ENCODE measurements around the gene PTPRJ.

Gene PTPRJ

DNA sequence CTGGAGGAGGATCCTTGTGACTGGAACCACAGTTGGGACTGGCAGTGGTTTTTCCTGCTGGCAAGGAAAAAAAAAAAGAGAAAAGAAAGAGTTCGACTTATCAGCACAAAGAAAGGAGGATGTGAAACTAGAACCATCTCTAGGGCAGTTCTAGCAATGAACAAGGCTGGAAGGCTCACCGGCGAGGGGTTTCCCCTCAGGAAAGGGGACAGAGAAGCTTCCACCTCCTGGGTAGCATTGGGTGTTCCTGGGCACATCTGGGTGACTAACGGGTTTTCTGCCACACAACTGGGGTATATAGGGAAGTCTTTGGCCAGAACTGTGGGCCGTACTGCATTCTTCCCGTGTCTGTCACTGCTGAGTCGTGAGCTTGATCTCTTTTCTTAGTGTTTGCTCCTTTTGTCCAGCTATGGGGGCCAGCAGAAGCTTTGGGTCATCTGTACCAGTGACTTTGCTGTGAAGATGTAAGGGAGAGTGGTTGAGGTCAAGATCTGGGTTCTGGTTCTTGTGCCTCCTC, 126.9 kb downstream of the PTPRJ start:
- Histone ChIP-seq H3K27ac (ENCODE audit: poor library complexity, severe bottlenecking) (no peak overlapping the region), H3K4me1 (ENCODE audit: insufficient read depth, poor library complexity, severe bottlenecking) (no peaks in the 10 kb centered on the region), H3K27me3 (ENCODE audit: insufficient read depth, poor library complexity, severe bottlenecking) (no peaks in the 10 kb centered on the region), H3K9me3 (ENCODE audit: severe bottlenecking) (no peaks in the 10 kb centered on the region), H3K36me3 (ENCODE audit: low read depth) (no peaks in the 10 kb centered on the region), H3K4me3 (ENCODE audit: severe bottlenecking) (no peak overlapping the region)
- ATAC-seq (ENCODE audit: low read depth): peak; percentile 35; the same call in 1 of the 3 replicates
- TF ChIP-seq, protein P1, sequence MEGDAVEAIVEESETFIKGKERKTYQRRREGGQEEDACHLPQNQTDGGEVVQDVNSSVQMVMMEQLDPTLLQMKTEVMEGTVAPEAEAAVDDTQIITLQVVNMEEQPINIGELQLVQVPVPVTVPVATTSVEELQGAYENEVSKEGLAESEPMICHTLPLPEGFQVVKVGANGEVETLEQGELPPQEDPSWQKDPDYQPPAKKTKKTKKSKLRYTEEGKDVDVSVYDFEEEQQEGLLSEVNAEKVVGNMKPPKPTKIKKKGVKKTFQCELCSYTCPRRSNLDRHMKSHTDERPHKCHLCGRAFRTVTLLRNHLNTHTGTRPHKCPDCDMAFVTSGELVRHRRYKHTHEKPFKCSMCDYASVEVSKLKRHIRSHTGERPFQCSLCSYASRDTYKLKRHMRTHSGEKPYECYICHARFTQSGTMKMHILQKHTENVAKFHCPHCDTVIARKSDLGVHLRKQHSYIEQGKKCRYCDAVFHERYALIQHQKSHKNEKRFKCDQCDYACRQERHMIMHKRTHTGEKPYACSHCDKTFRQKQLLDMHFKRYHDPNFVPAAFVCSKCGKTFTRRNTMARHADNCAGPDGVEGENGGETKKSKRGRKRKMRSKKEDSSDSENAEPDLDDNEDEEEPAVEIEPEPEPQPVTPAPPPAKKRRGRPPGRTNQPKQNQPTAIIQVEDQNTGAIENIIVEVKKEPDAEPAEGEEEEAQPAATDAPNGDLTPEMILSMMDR (IDR thresholded peaks at IDR 0.05; ENCODE audit: poor library complexity, severe bottlenecking): no peak
- DNase-seq (ENCODE audit: low spot score): no peak

GRCh38 chr11:48108231-48109045, 128.1 kb downstream of the PTPRJ start:
- Histone ChIP-seq H3K9me3 (ENCODE audit: severe bottlenecking) (no peaks in the 10 kb centered on the region), H3K36me3 (ENCODE audit: low read depth) (no peaks in the 10 kb centered on the region), H3K27me3 (ENCODE audit: insufficient read depth, poor library complexity, severe bottlenecking) (no peaks in the 10 kb centered on the region), H3K27ac (ENCODE audit: poor library complexity, severe bottlenecking) (no peak overlapping the region), H3K4me3 (ENCODE audit: severe bottlenecking) (no peak overlapping the region), H3K4me1 (ENCODE audit: insufficient read depth, poor library complexity, severe bottlenecking) (no peaks in the 10 kb centered on the region)
- no peak for DNase-seq (ENCODE audit: low spot score)
- no peak for ATAC-seq (ENCODE audit: low read depth)
- TF ChIP-seq, protein P1 (IDR thresholded peaks at IDR 0.05; ENCODE audit: poor library complexity, severe bottlenecking): no peak

DNA sequence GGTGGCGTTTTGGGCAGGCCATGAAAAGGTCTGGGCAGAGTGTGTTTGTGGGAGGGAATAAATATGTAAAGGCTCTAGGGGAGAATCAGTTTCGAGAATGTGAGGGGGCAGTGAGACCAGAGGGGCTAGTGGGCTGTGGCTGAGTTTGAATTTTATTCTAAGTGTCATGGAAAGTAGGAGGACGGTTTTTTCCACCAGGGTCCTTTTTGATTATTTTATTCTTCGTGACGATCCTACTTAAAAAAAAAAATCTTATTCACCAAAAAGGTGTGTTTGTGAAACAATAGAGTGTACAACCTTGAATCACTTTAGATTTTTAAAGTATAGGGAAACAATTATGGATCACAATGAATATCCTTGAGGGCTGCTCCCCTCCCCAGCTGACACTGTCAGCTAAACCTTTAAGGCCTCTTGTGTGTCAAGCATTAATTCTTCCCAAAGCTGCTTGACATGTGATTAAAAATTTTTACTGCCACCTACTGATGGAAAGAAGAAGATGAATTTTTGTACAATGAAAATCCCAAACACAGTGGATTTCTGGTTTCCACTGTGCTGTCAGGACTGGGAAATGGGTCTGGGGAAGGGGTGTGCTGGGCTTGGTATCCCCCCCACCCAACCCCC, 128.8 kb downstream of the PTPRJ start:
- no peak overlapping the region for H3K27ac ChIP-seq (ENCODE audit: poor library complexity, severe bottlenecking)
- TF ChIP-seq, protein P1 (IDR thresholded peaks at IDR 0.05; ENCODE audit: poor library complexity, severe bottlenecking): no peak
- H3K27me3 ChIP-seq (ENCODE audit: insufficient read depth, poor library complexity, severe bottlenecking): no peaks in the 10 kb centered on the region
- no peak for DNase-seq (ENCODE audit: low spot score)
- H3K4me3 ChIP-seq (ENCODE audit: severe bottlenecking): no peak overlapping the region
- no peaks in the 10 kb centered on the region for H3K36me3 ChIP-seq (ENCODE audit: low read depth)
- peak; percentile 45 for ATAC-seq (ENCODE audit: low read depth)
- H3K9me3 ChIP-seq (ENCODE audit: severe bottlenecking): no peaks in the 10 kb centered on the region
- H3K4me1 ChIP-seq (ENCODE audit: insufficient read depth, poor library complexity, severe bottlenecking): no peaks in the 10 kb centered on the region

GRCh38 chr11:48110509-48110766, 130.1 kb downstream of the PTPRJ start:
- no peak for ATAC-seq (ENCODE audit: low read depth)
- H3K27me3 ChIP-seq (ENCODE audit: insufficient read depth, poor library complexity, severe bottlenecking): no peaks in the 10 kb centered on the region
- no peak overlapping the region for H3K4me3 ChIP-seq (ENCODE audit: severe bottlenecking)
- TF ChIP-seq, protein P1 (IDR thresholded peaks at IDR 0.05; ENCODE audit: poor library complexity, severe bottlenecking): no peak
- no peaks in the 10 kb centered on the region for H3K9me3 ChIP-seq (ENCODE audit: severe bottlenecking)
- no peaks in the 10 kb centered on the region for H3K36me3 ChIP-seq (ENCODE audit: low read depth)
- no peaks in the 10 kb centered on the region for H3K4me1 ChIP-seq (ENCODE audit: insufficient read depth, poor library complexity, severe bottlenecking)
- DNase-seq (ENCODE audit: low spot score): no peak
- no peak overlapping the region for H3K27ac ChIP-seq (ENCODE audit: poor library complexity, severe bottlenecking)

GRCh38 chr11:48111891-48112290, 131.5 kb downstream of the PTPRJ start:
- DNase-seq (ENCODE audit: low spot score): no peak
- H3K27me3 ChIP-seq (ENCODE audit: insufficient read depth, poor library complexity, severe bottlenecking): no peaks in the 10 kb centered on the region
- no peaks in the 10 kb centered on the region for H3K36me3 ChIP-seq (ENCODE audit: low read depth)
- TF ChIP-seq, protein P1 (IDR thresholded peaks at IDR 0.05; ENCODE audit: poor library complexity, severe bottlenecking): no peak
- H3K27ac ChIP-seq (ENCODE audit: poor library complexity, severe bottlenecking): no peak overlapping the region
- peaks cover 3% of the 10 kb centered on the region for H3K9me3 ChIP-seq (ENCODE audit: severe bottlenecking)
- no peak overlapping the region for H3K4me3 ChIP-seq (ENCODE audit: severe bottlenecking)
- H3K4me1 ChIP-seq (ENCODE audit: insufficient read depth, poor library complexity, severe bottlenecking): no peaks in the 10 kb centered on the region
- ATAC-seq (ENCODE audit: low read depth): no peak
